GM21390 (cell line): ENCODE measurements around the gene CEBPZ.
A peak's percentile ranks its signal among the peaks of the same experiment; 100 is the strongest.
"Not testable (repeated sequence)": the region's sequence is repeated elsewhere in the genome, so short reads cannot be mapped to it uniquely, and the experiment has no call there.

Experiments
- ATAC-seq: cut with Tn5 transposase; IDR thresholded peaks from one replicate; pipeline ENCODE4 v1.9.1; 2021; ENCODE audit not compliant: unreplicated experiment

CEBPZ gene

GRCh38 chr2:37231241-37232130 lies at the start of gene CEBPZ, which contains the start of gene NDUFAF7:
TSS of gene CEBPZ (minus strand) at chr2:37231596. CDS start at chr2:37231567, 29 bp downstream.
TSS of gene NDUFAF7 (plus strand) at chr2:37231658. CDS start at chr2:37231706, 48 bp downstream.
- peak; percentile 97 for ATAC-seq

- ATAC-seq, result no peak
These were observed 44.9 kb upstream of the CEBPZ start for GRCh38 chr2:37276291-37276690.

GRCh38 chr2:37274359-37274965 lies 43.1 kb upstream of the CEBPZ start:
- no peak for ATAC-seq

- ATAC-seq, result no peak
These were observed 40.1 kb upstream of the CEBPZ start for GRCh38 chr2:37271376-37272067.

- no peak for ATAC-seq
These were observed 36.7 kb upstream of the CEBPZ start for GRCh38 chr2:37268111-37268510.

- no peak for ATAC-seq
These were observed 36.3 kb upstream of the CEBPZ start for GRCh38 chr2:37267685-37268084.

- ATAC-seq, result no peak
These were observed 32.4 kb upstream of the CEBPZ start for GRCh38 chr2:37263839-37264238.

- ATAC-seq, result no peak
These were observed 31.1 kb upstream of the CEBPZ start for GRCh38 chr2:37262522-37262921.

GRCh38 chr2:37250869-37251740 lies 19.7 kb upstream of the CEBPZ start:
- ATAC-seq, result no peak

GRCh38 chr2:37246205-37246604 lies 14.8 kb upstream of the CEBPZ start:
- ATAC-seq, result no peak

GRCh38 chr2:37244755-37245154 lies 13.4 kb upstream of the CEBPZ start:
- no peak for ATAC-seq

- peak; percentile 92 for ATAC-seq
These were observed 12.6 kb upstream of the CEBPZ start for GRCh38 chr2:37244017-37244416.

- ATAC-seq, result no peak
These were observed 12.0 kb upstream of the CEBPZ start for GRCh38 chr2:37243435-37243834.

GRCh38 chr2:37232131-37232933 lies 936 bp upstream of the CEBPZ start:
- no peak for ATAC-seq

GRCh38 chr2:37230581-37230980 lies 815 bp downstream of the CEBPZ start:
- ATAC-seq, result no peak

GRCh38 chr2:37228788-37229187 lies 2.6 kb downstream of the CEBPZ start:
- ATAC-seq, result no peak

- ATAC-seq, result no peak
These were observed 4.5 kb downstream of the CEBPZ start for GRCh38 chr2:37226863-37227262.

- not testable (repeated sequence) for ATAC-seq
These were observed 6.3 kb downstream of the CEBPZ start for GRCh38 chr2:37225129-37225528.

- ATAC-seq, result no peak
These were observed 7.3 kb downstream of the CEBPZ start for GRCh38 chr2:37224063-37224462.

GRCh38 chr2:37223131-37223530 lies 8.3 kb downstream of the CEBPZ start:
- no peak for ATAC-seq
